TTC549 (cell line): ENCODE data around the gene CTCF.

Experiments used
- FAIRE-seq: peaks from 2 replicates; lab custom pipeline; 2012; peaks lifted over from hg19 to GRCh38; lab: Jason Lieb, UNC

Gene CTCF

GRCh38 chr16:67534431-67534830 is 27.9 kb upstream of the CTCF start:
- FAIRE-seq, result no peak

- FAIRE-seq, result no peak
These were observed 27.1 kb upstream of the CTCF start for GRCh38 chr16:67535201-67535600.

GRCh38 chr16:67537270-67537635 is 25.1 kb upstream of the CTCF start:
- no peak for FAIRE-seq

DNA sequence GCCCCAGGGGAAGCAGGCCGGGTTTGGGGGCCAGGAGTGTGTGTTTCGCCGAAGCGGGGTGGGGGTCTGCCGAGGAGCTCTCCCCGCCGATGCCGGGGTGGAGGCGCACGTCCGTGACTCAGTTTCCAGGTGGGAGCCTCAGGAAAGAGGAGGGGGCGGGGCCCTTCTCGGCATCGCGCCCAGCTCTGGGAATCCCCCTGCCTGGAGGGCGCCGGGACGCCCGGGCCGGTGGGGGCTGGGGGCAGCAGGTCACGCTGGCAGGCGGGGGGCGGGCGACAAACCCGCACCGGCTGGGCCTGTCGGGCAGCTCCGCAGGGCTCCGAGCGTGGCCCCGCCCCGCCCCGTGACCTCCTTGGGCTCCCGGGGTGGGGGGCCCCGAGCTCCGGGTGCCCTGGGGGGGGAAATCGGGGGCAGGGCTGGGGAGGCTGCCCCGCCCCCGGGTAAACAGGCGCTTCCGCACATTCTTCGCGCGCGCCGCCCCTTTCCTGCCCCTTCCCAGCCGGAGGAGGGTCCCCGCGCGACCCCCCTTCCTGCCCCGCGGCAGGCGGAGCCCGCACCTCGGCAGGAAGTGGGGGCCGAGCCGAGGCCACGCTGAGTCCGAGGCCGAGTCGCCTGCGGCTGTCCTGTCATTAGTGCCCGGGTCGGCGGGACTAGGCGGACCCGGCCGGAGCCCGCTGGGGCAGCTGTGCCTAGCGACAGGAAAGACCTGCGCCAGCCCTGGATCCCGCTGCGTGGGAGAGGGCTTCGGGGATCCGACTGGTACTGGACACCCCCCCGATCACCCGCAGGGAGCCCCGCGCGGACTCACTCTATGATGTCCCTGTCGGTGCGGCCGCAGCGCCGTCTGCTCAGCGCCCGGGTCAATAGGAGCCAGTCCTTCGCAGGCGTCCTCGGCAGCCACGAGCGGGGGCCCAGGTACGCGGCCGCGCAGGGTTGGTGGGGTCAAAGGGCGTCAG is 24.4 kb upstream of the CTCF start:
- FAIRE-seq, result no peak

GRCh38 chr16:67538666-67539101 is 23.6 kb upstream of the CTCF start:
- no peak for FAIRE-seq

DNA sequence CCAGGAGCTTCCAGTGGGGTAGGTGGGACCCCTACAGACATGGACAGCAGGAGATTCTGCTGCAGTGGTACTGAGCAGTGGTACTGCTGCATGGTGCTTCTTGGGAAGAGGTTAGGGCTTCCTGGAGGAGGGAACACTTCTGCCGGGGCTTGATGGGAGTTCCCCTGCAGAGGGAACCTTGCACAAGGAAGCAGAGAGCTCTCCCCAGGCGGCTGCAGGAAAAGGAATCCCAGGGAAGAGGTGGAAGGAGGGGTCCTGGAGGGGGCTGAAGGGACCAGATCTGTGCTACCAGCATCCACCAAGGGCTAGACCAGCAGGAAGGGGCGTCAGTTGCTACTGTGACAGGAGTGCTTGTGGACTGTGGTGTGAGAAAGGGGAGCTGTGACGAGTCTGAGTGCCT is 23.1 kb upstream of the CTCF start:
- no peak for FAIRE-seq

DNA sequence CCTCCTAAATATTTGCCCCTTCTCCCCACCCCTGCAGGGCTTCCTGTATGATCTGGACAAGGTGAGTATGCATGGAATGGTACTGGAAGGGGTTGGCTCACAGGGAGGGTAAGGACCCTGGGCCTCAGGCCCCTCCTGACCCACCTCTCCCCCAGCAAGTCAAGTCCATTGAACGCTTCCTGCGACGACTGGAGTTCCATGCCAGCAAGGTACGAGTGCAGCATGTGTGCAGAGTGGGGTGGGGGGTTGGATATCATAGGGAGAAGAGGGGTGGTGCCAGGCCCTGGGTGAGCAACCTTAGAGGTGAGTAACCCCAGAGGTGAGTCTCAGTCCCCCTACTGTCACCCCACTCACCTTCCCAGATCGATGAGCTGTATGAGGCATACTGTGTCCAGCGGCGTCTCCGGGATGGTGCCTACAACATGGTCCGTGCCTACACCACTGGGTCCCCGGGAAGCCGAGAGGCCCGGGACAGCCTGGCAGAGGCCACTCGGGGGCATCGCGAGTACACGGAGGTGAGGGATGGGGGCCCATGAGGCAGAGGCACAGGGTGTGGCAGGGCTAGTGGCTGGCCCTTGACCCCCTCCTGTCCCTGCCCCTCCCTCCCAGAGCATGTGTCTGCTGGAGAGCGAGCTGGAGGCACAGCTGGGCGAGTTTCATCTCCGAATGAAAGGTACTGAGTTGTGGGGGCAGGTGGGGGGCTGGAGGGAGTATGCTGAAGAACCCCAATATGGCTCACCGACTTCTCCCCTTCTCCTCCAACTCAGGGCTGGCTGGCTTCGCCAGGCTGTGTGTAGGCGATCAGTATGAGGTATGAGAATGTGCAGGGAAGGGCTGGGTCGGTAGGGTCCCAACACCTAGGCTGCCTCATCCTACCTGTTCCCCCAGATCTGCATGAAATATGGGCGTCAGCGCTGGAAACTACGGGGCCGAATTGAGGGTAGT is 22.4 kb upstream of the CTCF start:
- no peak for FAIRE-seq

DNA sequence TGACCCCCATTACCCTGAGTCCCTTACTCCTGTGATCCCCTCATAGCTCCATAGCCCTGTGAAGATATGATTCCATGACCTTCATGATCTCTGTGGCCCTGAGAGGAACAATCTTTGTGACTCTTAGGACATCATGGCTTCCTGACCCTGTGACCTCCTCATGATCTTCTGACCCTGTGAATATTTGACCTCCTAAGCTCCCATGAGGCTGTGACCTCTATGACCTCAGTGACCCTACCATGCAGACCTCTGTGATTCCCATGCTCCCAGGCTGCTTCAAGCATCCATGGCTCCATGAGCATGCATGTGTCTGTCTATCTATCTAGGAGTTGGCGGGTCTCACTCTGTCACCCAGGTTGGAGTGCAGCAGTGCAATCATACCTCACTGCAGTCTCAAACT is 21.6 kb upstream of the CTCF start:
- no peak for FAIRE-seq

- FAIRE-seq, result no peak
These were observed 20.7 kb upstream of the CTCF start for GRCh38 chr16:67541391-67542263.

- no peak for FAIRE-seq
These were observed 19.9 kb upstream of the CTCF start for GRCh38 chr16:67542464-67542863.

- no peak for FAIRE-seq
These were observed 19.3 kb upstream of the CTCF start for GRCh38 chr16:67543036-67543435.

DNA sequence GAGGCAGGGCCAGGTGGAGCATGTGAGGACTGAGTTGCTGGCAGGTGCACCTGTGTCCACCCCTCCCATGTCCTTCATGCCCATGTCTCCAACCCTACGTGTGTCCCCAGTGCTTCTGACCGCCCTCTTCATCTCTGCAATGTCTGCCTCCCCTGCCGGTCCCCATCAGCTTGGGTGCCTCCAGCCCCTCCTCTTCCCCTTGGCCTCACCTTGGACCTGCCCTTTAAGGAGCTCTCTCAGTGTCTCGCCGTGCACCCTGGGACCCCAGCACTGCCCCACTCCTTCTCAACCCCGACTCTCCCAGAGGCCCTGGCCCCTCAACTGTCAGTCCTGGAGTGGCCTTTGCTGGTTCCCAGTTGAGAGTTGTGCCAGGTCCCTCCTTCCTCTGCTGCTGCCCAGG is 18.7 kb upstream of the CTCF start:
- FAIRE-seq, result no peak

DNA sequence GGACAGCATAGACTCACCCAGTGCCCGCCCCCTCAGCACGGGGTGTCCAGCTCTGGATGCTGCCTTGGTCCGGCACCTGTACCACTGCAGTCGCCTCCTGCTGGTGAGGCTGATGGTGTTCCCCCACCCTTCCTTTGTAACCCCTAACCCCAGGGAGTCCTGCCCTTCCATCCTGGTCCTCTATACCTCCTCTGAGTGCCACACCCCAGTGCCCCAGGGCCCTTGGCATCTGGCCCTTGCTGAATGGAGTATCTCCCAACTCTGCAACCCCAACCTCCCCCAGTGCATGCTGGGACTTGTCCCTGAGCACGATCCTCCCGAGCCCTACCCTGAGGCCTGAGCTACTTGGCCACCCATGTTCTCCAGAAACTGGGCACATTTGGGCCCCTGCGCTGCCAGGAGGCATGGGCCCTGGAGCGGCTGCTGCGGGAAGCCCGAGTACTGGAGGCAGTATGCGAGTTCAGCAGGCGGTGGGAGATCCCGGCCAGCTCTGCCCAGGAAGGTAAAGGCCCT is 17.9 kb upstream of the CTCF start:
- no peak for FAIRE-seq

DNA sequence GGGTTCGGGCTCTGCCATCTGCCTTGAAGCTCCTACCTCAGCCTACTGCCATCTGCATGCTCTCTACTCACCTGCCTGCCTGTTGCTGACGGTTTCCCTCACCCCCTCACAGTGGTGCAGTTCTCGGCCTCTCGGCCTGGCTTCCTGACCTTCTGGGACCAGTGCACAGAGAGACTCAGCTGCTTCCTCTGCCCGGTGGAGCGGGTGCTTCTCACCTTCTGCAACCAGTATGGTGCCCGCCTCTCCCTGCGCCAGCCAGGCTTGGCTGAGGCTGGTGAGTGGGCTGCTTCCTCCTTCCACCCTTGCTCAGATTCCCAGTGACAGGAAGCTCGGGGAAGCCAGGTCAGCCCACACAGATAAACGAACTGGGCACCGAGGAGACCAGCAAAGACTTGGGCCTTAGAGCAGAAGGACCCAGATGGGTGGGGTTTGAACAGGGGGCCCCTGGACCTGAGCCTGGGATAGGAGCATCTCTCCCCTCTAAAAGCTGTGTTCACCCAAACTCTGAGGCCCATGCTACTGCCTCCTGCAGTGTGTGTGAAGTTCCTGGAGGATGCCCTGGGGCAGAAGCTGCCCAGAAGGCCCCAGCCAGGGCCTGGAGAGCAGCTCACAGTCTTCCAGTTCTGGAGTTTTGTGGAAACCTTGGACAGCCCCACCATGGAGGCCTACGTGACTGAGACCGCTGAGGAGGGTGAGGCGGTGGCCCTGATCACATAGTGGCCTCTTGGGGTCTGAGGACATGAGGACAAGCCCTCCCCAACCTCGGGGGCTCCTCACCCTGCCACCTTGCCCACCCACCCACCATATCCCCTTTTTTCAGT is 17.3 kb upstream of the CTCF start:
- FAIRE-seq, result no peak

- FAIRE-seq, result no peak
These were observed 16.7 kb upstream of the CTCF start for GRCh38 chr16:67545665-67546024.

DNA sequence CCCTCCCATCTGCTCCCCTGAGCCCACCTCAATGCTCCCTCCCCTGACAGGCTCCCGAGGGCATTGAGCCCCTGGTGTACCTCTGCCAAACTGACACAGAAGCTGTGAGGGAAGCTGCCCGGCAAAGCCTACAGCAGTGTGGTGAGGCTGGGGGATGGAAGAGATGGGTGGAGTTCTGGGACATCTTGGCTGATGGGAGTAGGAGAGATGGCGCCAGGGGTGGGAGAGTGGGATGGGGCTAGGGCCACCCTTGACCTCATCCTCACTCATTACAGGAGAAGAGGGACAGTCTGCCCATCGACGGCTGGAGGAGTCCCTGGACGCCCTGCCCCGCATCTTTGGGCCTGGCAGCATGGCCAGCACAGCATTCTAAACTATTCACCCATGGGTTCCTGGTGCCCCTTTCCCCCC is 16.2 kb upstream of the CTCF start:
- no peak for FAIRE-seq

- no peak for FAIRE-seq
These were observed 15.4 kb upstream of the CTCF start for GRCh38 chr16:67546761-67547422.

GRCh38 chr16:67547423-67548264 is 14.7 kb upstream of the CTCF start:
- no peak for FAIRE-seq
